Neuronal stem cell (in vitro differentiated cells): ENCODE measurements around the gene PLEKHH3.

Experiments used
- DNase-seq: peaks from one replicate; pipeline ENCODE4 v3.0.0-alpha.2; 2013; ENCODE audit warnings: low spot score
- H2AFZ ChIP-seq: one replicate; pipeline ENCODE4 v1.6.1; 2013; ENCODE audit warnings: mild to moderate bottlenecking, low read length, inconsistent platforms
- H2AK5ac ChIP-seq: 2 replicates; pipeline ENCODE4 v1.6.1; 2013; ENCODE audit warnings: low read depth, mild to moderate bottlenecking, inconsistent platforms, low read length, moderate library complexity, mixed read lengths
- H2BK120ac ChIP-seq: 2 replicates; pipeline ENCODE4 v1.6.1; 2013; ENCODE audit warnings: low read depth, mild to moderate bottlenecking, inconsistent platforms, low read length, moderate library complexity, mixed read lengths
- H2BK12ac ChIP-seq: one replicate; pipeline ENCODE4 v1.6.1; 2013; ENCODE audit warnings: low read length, inconsistent platforms
- H2BK15ac ChIP-seq: 2 replicates; pipeline ENCODE4 v1.6.1; 2013; ENCODE audit warnings: mild to moderate bottlenecking, low read length, inconsistent platforms, mixed read lengths
- H2BK5ac ChIP-seq: one replicate; pipeline ENCODE4 v1.6.1; 2013; ENCODE audit warnings: inconsistent platforms, mild to moderate bottlenecking, low read length, moderate library complexity
- H3K14ac ChIP-seq: one replicate; pipeline ENCODE4 v1.6.1; 2013; ENCODE audit warnings: low read length, inconsistent platforms
- H3K18ac ChIP-seq: 2 replicates; pipeline ENCODE4 v1.6.1; 2013; ENCODE audit warnings: low read length, inconsistent platforms
- H3K23ac ChIP-seq: 2 replicates; pipeline ENCODE4 v1.6.1; 2013; ENCODE audit warnings: low read depth, mild to moderate bottlenecking, mixed read lengths, low read length, inconsistent platforms; ENCODE audit not compliant: poor library complexity
- H3K27ac ChIP-seq: replicated peaks from 3 replicates; pipeline ENCODE4 v1.5.1; 2013; ENCODE audit warnings: low read length, inconsistent platforms
- H3K27me3 ChIP-seq, 3 experiments: 2 replicates each; pipeline ENCODE4 v1.6.1; 2013; ENCODE audit warnings: low read length in 3 of 3, mild to moderate bottlenecking in 2 of 3, inconsistent platforms in 1 of 3, low read depth in 1 of 3, mixed read lengths in 1 of 3, moderate library complexity in 1 of 3; ENCODE audit not compliant: control insufficient read depth in 3 of 3, insufficient read depth in 3 of 3
- H3K36me3 ChIP-seq, 2 donors: replicated peaks in 1 of 2; 2 replicates each; pipeline ENCODE4 v1.6.1; 2013; ENCODE audit warnings: low read length in 2 of 2; ENCODE audit not compliant: control insufficient read depth in 2 of 2, insufficient read depth in 2 of 2
- H3K4ac ChIP-seq: 2 replicates; pipeline ENCODE4 v1.6.1; 2013; ENCODE audit warnings: inconsistent platforms, mild to moderate bottlenecking, low read length, moderate library complexity
- H3K4me1 ChIP-seq, 2 donors: 1 replicate in 1 of 2; 2 replicates in 1 of 2; pipeline ENCODE4 v1.6.1; 2013; ENCODE audit warnings: low read length in 2 of 2, low read depth in 1 of 2; ENCODE audit not compliant: control insufficient read depth in 2 of 2, insufficient read depth in 1 of 2
- H3K4me2 ChIP-seq: one replicate; pipeline ENCODE4 v1.6.1; 2013; ENCODE audit warnings: mild to moderate bottlenecking, low read length, inconsistent platforms; ENCODE audit not compliant: insufficient read depth, poor library complexity, severe bottlenecking
- H3K4me3 ChIP-seq, 2 donors: 2 replicates each; pipeline ENCODE4 v1.5.1; 2013; ENCODE audit warnings: low read length in 2 of 2, mild to moderate bottlenecking in 2 of 2, inconsistent platforms in 1 of 2, moderate library complexity in 1 of 2
- H3K79me1 ChIP-seq: one replicate; pipeline ENCODE4 v1.6.1; 2013; ENCODE audit warnings: low read depth, mild to moderate bottlenecking, inconsistent platforms, low read length, moderate library complexity
- H3K9ac ChIP-seq: one replicate; pipeline ENCODE4 v1.6.1; 2013; ENCODE audit warnings: mild to moderate bottlenecking, low read depth, low read length, inconsistent platforms; ENCODE audit not compliant: poor library complexity
- H3K9me3 ChIP-seq, 2 donors: replicated peaks in 1 of 2; 2 replicates each; pipeline versions ENCODE3 to v1.6.1; 2013; ENCODE audit warnings: low read length in 2 of 2, mild to moderate bottlenecking in 2 of 2, inconsistent platforms in 1 of 2, low read depth in 1 of 2, mixed read lengths in 1 of 2, moderate library complexity in 1 of 2; ENCODE audit not compliant: control insufficient read depth in 2 of 2, insufficient read depth in 1 of 2
- H4K8ac ChIP-seq: one replicate; pipeline ENCODE4 v1.6.1; 2013; ENCODE audit warnings: low read depth, mild to moderate bottlenecking, inconsistent platforms, low read length, moderate library complexity
- H4K91ac ChIP-seq: one replicate; pipeline ENCODE4 v1.6.1; 2013; ENCODE audit warnings: low read length, low read depth, mild to moderate bottlenecking, inconsistent platforms; ENCODE audit not compliant: poor library complexity
- WGBS, 2 donors: extraction: QIAGEN DNeasy Blood & Tissue Kit; methylation state at CpG; one replicate each; pipeline ENCODE4 v1.1.7; 2013; ENCODE audit warnings: missing lambda C conversion rate in 2 of 2, mixed read lengths in 1 of 2; ENCODE audit not compliant: insufficient read length in 2 of 2, insufficient replicate concordance in 1 of 2; ENCODE audit errors: extremely low coverage in 2 of 2; 5-methylcytosine and 5-hydroxymethylcytosine counted together

The PLEKHH3 gene

DNA sequence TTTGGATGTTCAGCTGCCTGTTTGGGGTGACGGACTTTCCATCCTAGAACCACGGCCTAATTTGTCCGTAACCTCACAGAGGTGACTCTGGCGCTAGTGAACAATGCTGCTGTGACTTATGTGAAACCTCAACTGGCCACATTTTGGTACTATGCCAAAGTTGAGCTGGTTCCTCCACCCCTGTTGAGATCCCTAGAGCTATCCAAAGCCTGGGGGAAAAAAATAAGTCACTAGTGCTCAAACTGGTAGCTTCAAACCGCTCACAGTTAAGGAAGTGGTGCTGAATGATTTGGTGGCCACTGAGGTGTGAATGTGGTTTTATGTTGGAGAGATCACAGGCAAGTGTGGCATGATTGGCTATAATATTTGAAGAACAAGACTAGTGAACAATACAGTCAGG lies 29.0 kb downstream of the PLEKHH3 start:
- no peak for DNase-seq
- H4K91ac ChIP-seq = no peak overlapping the region
- no peak overlapping the region for H3K23ac ChIP-seq
- H3K36me3 ChIP-seq = no peaks in the 10 kb centered on the region
- H2BK12ac ChIP-seq = no peak overlapping the region
- H3K27ac ChIP-seq = no peak overlapping the region
- WGBS, 2 donors = no CpG with 5 or more reads among the region's 5 CpGs
- H3K4me2 ChIP-seq = no peak overlapping the region
- H3K4me1 ChIP-seq = no peaks in the 10 kb centered on the region
- no peaks in the 10 kb centered on the region for H3K9me3 ChIP-seq
- H2BK15ac ChIP-seq = no peak overlapping the region
- no peak overlapping the region for H4K8ac ChIP-seq
- no peak overlapping the region for H3K18ac ChIP-seq
- H3K9ac ChIP-seq = no peak overlapping the region
- peaks cover 0 to 6% (median 0%) of the 10 kb centered on the region in 3 experiments for H3K27me3 ChIP-seq
- H2BK120ac ChIP-seq = no peak overlapping the region
- H2AFZ ChIP-seq = peak overlapping the region; percentile 30
- no peak overlapping the region for H2BK5ac ChIP-seq
- no peak overlapping the region for H3K4ac ChIP-seq
- H3K14ac ChIP-seq = no peak overlapping the region
- H2AK5ac ChIP-seq = no peak overlapping the region
- H3K4me3 ChIP-seq = no peak overlapping the region
- H3K79me1 ChIP-seq = no peaks in the 10 kb centered on the region

DNA sequence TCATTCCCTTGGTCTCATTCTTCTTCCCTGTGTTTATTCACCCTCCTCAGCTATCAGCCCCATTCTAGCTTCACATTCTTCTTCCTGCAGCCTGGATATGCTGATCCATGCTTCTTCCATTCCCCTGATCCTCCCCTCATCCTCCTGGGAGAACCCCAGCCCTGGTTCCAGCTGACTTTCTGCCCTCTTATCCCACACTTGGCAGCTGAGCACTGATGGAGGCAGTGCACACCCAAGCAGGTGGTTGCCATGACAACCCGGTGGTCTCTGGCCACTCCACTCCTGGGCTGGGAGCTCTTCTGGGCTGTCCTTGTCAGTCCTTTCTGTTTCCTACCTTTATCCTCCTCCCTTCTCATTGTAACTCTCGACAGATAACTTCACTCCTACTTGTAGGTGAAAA lies 34.5 kb downstream of the PLEKHH3 start:
- no peak overlapping the region for H3K4me2 ChIP-seq
- no peak overlapping the region for H4K91ac ChIP-seq
- H2BK5ac ChIP-seq = no peak overlapping the region
- peak; percentile 26 for DNase-seq
- no peak overlapping the region for H3K18ac ChIP-seq
- no peak overlapping the region for H3K23ac ChIP-seq
- H3K27me3 ChIP-seq = peaks cover 0 to 12% (median 0%) of the 10 kb centered on the region in 3 experiments
- no peak overlapping the region for H3K27ac ChIP-seq
- no peak overlapping the region for H2AFZ ChIP-seq
- no peak overlapping the region for H2BK12ac ChIP-seq
- H3K36me3 ChIP-seq = no peaks in the 10 kb centered on the region
- no peak overlapping the region for H3K4ac ChIP-seq
- no peaks in the 10 kb centered on the region for H3K79me1 ChIP-seq
- H3K4me3 ChIP-seq = no peak overlapping the region
- no peak overlapping the region for H3K9ac ChIP-seq
- no CpG with 5 or more reads among the region's 2 CpGs for WGBS, 2 donors
- no peak overlapping the region for H2AK5ac ChIP-seq
- H4K8ac ChIP-seq = no peak overlapping the region
- no peak overlapping the region for H2BK120ac ChIP-seq
- no peak overlapping the region for H3K14ac ChIP-seq
- peaks cover 0 to 3% of the 10 kb centered on the region in 2 donors for H3K4me1 ChIP-seq
- H2BK15ac ChIP-seq = no peak overlapping the region
- no peaks in the 10 kb centered on the region for H3K9me3 ChIP-seq

- no peak overlapping the region for H2BK15ac ChIP-seq
- WGBS, 2 donors = no CpG with 5 or more reads among the region's 4 CpGs
- no peak overlapping the region for H2AFZ ChIP-seq
- no peak for DNase-seq
- no peak overlapping the region for H3K27ac ChIP-seq
- H4K91ac ChIP-seq = no peak overlapping the region
- no peaks in the 10 kb centered on the region for H3K79me1 ChIP-seq
- no peak overlapping the region for H3K23ac ChIP-seq
- H3K9me3 ChIP-seq = no peaks in the 10 kb centered on the region
- peaks cover 0 to 3% of the 10 kb centered on the region in 2 donors for H3K4me1 ChIP-seq
- H2BK12ac ChIP-seq = no peak overlapping the region
- H2AK5ac ChIP-seq = no peak overlapping the region
- no peak overlapping the region for H4K8ac ChIP-seq
- H3K4ac ChIP-seq = no peak overlapping the region
- no peaks in the 10 kb centered on the region for H3K36me3 ChIP-seq
- no peak overlapping the region for H3K14ac ChIP-seq
- H3K27me3 ChIP-seq = peaks cover 0 to 5% (median 0%) of the 10 kb centered on the region in 3 experiments
- no peak overlapping the region for H3K9ac ChIP-seq
- H3K18ac ChIP-seq = no peak overlapping the region
- H2BK120ac ChIP-seq = no peak overlapping the region
- H3K4me3 ChIP-seq = no peak overlapping the region
- H3K4me2 ChIP-seq = no peak overlapping the region
- H2BK5ac ChIP-seq = no peak overlapping the region
Observed at GRCh38 chr17:42640121-42640520, 36.7 kb downstream of the PLEKHH3 start.

DNA sequence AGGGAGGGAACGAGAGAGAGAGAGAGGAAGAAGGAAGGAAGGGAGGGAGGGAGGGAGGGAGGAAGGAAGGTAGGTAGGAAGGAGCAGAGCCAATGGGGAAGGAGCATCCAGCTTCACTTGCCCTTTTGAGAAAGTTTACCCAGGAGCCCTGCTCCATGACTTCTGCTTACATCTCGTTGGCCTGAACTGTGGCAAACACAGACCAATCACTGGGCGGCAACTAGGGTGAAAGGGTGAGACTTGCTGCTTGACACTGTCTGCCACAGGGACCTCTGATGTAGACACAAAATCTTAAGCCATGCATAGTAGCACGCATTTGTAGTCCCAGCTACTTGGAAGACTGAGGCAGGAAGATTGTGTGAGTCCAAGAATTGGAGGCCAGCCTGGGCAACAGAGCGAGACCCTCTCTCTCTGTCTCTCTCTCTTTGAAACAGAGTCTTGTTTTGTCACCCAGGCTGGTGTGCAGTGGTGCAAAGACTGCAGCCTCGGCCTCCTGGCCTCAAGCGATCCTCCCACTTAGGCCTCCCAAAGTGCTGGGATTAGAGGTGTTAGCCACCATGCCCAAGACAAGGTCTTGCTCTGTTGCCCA lies 37.2 kb downstream of the PLEKHH3 start:
- H2AK5ac ChIP-seq = no peak overlapping the region
- H3K4me2 ChIP-seq = no peak overlapping the region
- no peak overlapping the region for H2BK5ac ChIP-seq
- H3K36me3 ChIP-seq = no peaks in the 10 kb centered on the region
- H2AFZ ChIP-seq = no peak overlapping the region
- no peak overlapping the region for H4K8ac ChIP-seq
- no peak overlapping the region for H3K4me3 ChIP-seq
- H2BK120ac ChIP-seq = no peak overlapping the region
- no peak overlapping the region for H3K27ac ChIP-seq
- H4K91ac ChIP-seq = no peak overlapping the region
- WGBS, 2 donors = no CpG with 5 or more reads among the region's 7 CpGs
- peaks cover 0 to 3% of the 10 kb centered on the region in 2 donors for H3K4me1 ChIP-seq
- no peak overlapping the region for H2BK15ac ChIP-seq
- H2BK12ac ChIP-seq = no peak overlapping the region
- no peaks in the 10 kb centered on the region for H3K79me1 ChIP-seq
- no peak overlapping the region for H3K14ac ChIP-seq
- no peak overlapping the region for H3K18ac ChIP-seq
- H3K23ac ChIP-seq = no peak overlapping the region
- no peaks in the 10 kb centered on the region for H3K9me3 ChIP-seq
- H3K27me3 ChIP-seq = peaks cover 0 to 5% (median 0%) of the 10 kb centered on the region in 3 experiments
- no peak overlapping the region for H3K9ac ChIP-seq
- no peak for DNase-seq
- H3K4ac ChIP-seq = no peak overlapping the region
